Lower lobe of right lung (tissue), 2 donors: Measurements from ENCODE around the gene RNF144A. TPM values are rescaled to one million over a fixed set of nuclear protein-coding genes. Genes with fewer than 3 reads are reported as not detected.

Experiments
- ATAC-seq, 2 donors: fragments of 200-7000 bp; cut with Tn5 transposase; one replicate each; pipeline ENCODE4 v1.9.1; 2020 to 2022; ENCODE audit warnings: mild to moderate bottlenecking in 2 of 2, moderate library complexity in 2 of 2
- DNase-seq: peaks from one replicate; pipeline ENCODE4 v3.0.0-alpha.2; 2020
- H3K27ac ChIP-seq: fragments of 200-600 bp; one replicate; pipeline ENCODE4 v1.8.0; 2022
- H3K27me3 ChIP-seq: fragments of 200-600 bp; one replicate; pipeline ENCODE4 v1.8.0; 2022; ENCODE audit warnings: low read depth
- H3K36me3 ChIP-seq: fragments of 200-600 bp; one replicate; pipeline ENCODE4 v1.8.0; 2022; ENCODE audit warnings: mild to moderate bottlenecking
- H3K4me1 ChIP-seq: fragments of 200-600 bp; one replicate; pipeline ENCODE4 v1.8.0; 2022
- H3K4me3 ChIP-seq: fragments of 200-600 bp; one replicate; pipeline ENCODE4 v1.8.0; 2022; ENCODE audit warnings: mild to moderate bottlenecking
- H3K9me3 ChIP-seq: fragments of 200-600 bp; one replicate; pipeline ENCODE4 v1.8.0; 2022
- CTCF ChIP-seq: fragments of 200-600 bp; IDR thresholded peaks from one replicate; pipeline ENCODE4 v1.8.0; 2022; ENCODE audit warnings: antibody characterized with exemption, mild to moderate bottlenecking
- intact Hi-C: fragments of 100-400 bp; cut with DNase I; formaldehyde crosslinking; loops from one replicate; pipeline ENCODE4 v1.11.0; 2022
- total RNA-seq: library from RNA; stranded (reverse); fragmentation: NEBNext Ultra II Directional; extraction: Animal tissue kit (Norgen Biotek cat#: 25700); gene quantifications from one replicate; pipeline ENCODE4 v1.2.1, GENCODE V29; 2021
- donor health status: DM: no; HTN: yes; CAD: no; lungs with severe emphysema.

RNF144A gene
- total RNA-seq, 1 donor from 2014 or later = 13.9 TPM

GRCh38 chr2:6944555-6944954, 27.3 kb downstream of the RNF144A start:
- TF ChIP-seq CTCF = no peak
- H3K27me3 ChIP-seq = no peaks in the 10 kb centered on the region
- no peaks in the 10 kb centered on the region for H3K9me3 ChIP-seq
- H3K4me3 ChIP-seq = no peak overlapping the region
- DNase-seq (no peak), ATAC-seq (no peak)
- H3K4me1 ChIP-seq = no peaks in the 10 kb centered on the region
- peaks cover 6% of the 10 kb centered on the region for H3K36me3 ChIP-seq
- intact Hi-C loops = no loop called here
- H3K27ac ChIP-seq = no peak overlapping the region

GRCh38 chr2:6945087-6945813, 28.0 kb downstream of the RNF144A start:
- Histone ChIP-seq H3K27ac (no peak overlapping the region), H3K27me3 (no peaks in the 10 kb centered on the region), H3K4me1 (no peaks in the 10 kb centered on the region), H3K9me3 (no peaks in the 10 kb centered on the region), H3K4me3 (no peak overlapping the region), H3K36me3 (peaks cover 6% of the 10 kb centered on the region)
- no peak for DNase-seq
- ATAC-seq = no peak
- intact Hi-C loops = no loop called here
- TF ChIP-seq CTCF = no peak

GRCh38 chr2:6945821-6946220, 28.6 kb downstream of the RNF144A start:
- no peak overlapping the region for H3K27ac ChIP-seq
- H3K36me3 ChIP-seq = peaks cover 6% of the 10 kb centered on the region
- no peaks in the 10 kb centered on the region for H3K4me1 ChIP-seq
- ATAC-seq (no peak), DNase-seq (no peak)
- no peak for TF ChIP-seq CTCF
- H3K27me3 ChIP-seq = no peaks in the 10 kb centered on the region
- intact Hi-C loops = no loop called here
- H3K9me3 ChIP-seq = no peaks in the 10 kb centered on the region
- H3K4me3 ChIP-seq = no peak overlapping the region

GRCh38 chr2:6946722-6947121, 29.5 kb downstream of the RNF144A start:
- intact Hi-C loops = no loop called here
- DNase-seq = no peak
- Histone ChIP-seq H3K4me3 (no peak overlapping the region), H3K27me3 (no peaks in the 10 kb centered on the region), H3K4me1 (no peaks in the 10 kb centered on the region), H3K9me3 (no peaks in the 10 kb centered on the region), H3K27ac (no peak overlapping the region), H3K36me3 (peaks cover 1% of the 10 kb centered on the region)
- TF ChIP-seq CTCF = no peak
- peak in 1 of 2 donors; percentile 29 for ATAC-seq

GRCh38 chr2:6947929-6948676, 30.9 kb downstream of the RNF144A start:
- intact Hi-C loops = no loop called here
- Histone ChIP-seq H3K27me3 (no peaks in the 10 kb centered on the region), H3K27ac (no peak overlapping the region), H3K4me3 (no peak overlapping the region), H3K9me3 (no peaks in the 10 kb centered on the region), H3K36me3 (no peaks in the 10 kb centered on the region), H3K4me1 (no peaks in the 10 kb centered on the region)
- DNase-seq = no peak
- ATAC-seq = no peak
- no peak for TF ChIP-seq CTCF
